ENCODE data around the gene PIP4K2B.

Gene PIP4K2B

GRCh38 chr17:38743556-38744171 lies 55.7 kb downstream of the PIP4K2B start:
- DNase-seq (ENCODE audit: low read depth): no peak
- H3K4me3 ChIP-seq (ENCODE audit: low read length): no peak overlapping the region
- no peak for TF ChIP-seq CTCF (IDR thresholded peaks at IDR 0.05; ENCODE audit: insufficient read depth, low read depth, low read length, missing control alignments)

GRCh38 chr17:38742411-38743308 lies 56.7 kb downstream of the PIP4K2B start:
- no peak overlapping the region for H3K4me3 ChIP-seq (ENCODE audit: low read length)
- DNase-seq (ENCODE audit: low read depth): peak; percentile 64
- no peak for TF ChIP-seq CTCF (IDR thresholded peaks at IDR 0.05; ENCODE audit: insufficient read depth, low read depth, low read length, missing control alignments)

GRCh38 chr17:38741921-38742410 lies 57.4 kb downstream of the PIP4K2B start:
- DNase-seq (ENCODE audit: low read depth): peak; percentile 27
- no peak for TF ChIP-seq CTCF (IDR thresholded peaks at IDR 0.05; ENCODE audit: insufficient read depth, low read depth, low read length, missing control alignments)
- no peak overlapping the region for H3K4me3 ChIP-seq (ENCODE audit: low read length)

- no peak for DNase-seq (ENCODE audit: low read depth)
- no peak overlapping the region for H3K4me3 ChIP-seq (ENCODE audit: low read length)
- no peak for TF ChIP-seq CTCF (IDR thresholded peaks at IDR 0.05; ENCODE audit: insufficient read depth, low read depth, low read length, missing control alignments)
Measured at GRCh38 chr17:38741461-38741860, 57.9 kb downstream of the PIP4K2B start.

GRCh38 chr17:38740806-38741205 lies 58.5 kb downstream of the PIP4K2B start:
- no peak for DNase-seq (ENCODE audit: low read depth)
- no peak overlapping the region for H3K4me3 ChIP-seq (ENCODE audit: low read length)
- TF ChIP-seq CTCF (IDR thresholded peaks at IDR 0.05; ENCODE audit: insufficient read depth, low read depth, low read length, missing control alignments): no peak

- no peak for DNase-seq (ENCODE audit: low read depth)
- TF ChIP-seq CTCF (IDR thresholded peaks at IDR 0.05; ENCODE audit: insufficient read depth, low read depth, low read length, missing control alignments): no peak
- H3K4me3 ChIP-seq (ENCODE audit: low read length): no peak overlapping the region
Measured at GRCh38 chr17:38740044-38740443, 59.3 kb downstream of the PIP4K2B start.
